ENCODE results near the gene SLIT3. TPM values are rescaled to one million over a fixed set of nuclear protein-coding genes. Genes with fewer than 3 reads are reported as not detected.

Gene SLIT3
- total RNA-seq, 1 donor from 2014 or later: not detected

DNA sequence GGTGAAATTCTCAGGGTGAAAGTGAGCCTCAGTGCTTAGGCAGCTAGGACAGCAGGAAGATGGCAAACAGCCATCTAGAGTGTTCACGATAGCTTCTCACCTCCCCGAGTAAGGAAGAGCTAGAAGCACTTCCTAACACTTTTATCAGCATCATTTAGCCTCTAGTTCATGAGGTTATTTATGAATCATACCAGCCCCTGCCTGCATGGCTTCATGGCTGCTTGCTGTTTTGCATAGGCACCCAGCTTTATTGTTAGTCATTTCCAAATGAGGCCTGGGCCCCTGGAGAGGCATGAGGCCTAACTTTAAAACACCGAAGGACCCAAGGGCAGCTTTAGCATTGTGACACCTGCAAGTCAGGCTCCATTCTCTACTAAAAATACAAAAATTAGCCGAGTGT, 586.9 kb downstream of the SLIT3 start:
- DNase-seq (ENCODE audit: low read depth in 2 of 2): no peak

DNA sequence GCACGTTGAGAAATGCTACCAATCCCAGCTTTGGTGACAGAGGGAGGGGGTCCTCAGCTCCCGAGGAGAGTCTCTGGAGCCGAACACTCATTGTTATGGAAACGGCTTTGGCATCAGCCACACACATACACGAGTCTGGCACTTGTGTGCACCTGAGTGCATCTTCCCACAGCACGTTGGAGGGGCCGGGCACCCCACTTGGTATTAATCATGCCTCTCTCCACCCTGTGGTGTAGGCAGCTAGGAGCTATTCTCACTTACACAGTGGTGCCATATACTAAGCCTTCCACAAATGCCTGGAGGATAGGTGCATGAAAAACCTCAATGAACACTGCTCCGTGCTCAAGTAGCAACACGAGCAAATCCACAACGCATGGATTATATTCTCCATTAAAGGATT, 587.9 kb downstream of the SLIT3 start:
- no peak for DNase-seq (ENCODE audit: low read depth in 2 of 2)

- peak; percentile 7 to 85 for DNase-seq (ENCODE audit: low read depth in 2 of 2)
Observed at GRCh38 chr5:168712280-168712924, 588.5 kb downstream of the SLIT3 start.

DNA sequence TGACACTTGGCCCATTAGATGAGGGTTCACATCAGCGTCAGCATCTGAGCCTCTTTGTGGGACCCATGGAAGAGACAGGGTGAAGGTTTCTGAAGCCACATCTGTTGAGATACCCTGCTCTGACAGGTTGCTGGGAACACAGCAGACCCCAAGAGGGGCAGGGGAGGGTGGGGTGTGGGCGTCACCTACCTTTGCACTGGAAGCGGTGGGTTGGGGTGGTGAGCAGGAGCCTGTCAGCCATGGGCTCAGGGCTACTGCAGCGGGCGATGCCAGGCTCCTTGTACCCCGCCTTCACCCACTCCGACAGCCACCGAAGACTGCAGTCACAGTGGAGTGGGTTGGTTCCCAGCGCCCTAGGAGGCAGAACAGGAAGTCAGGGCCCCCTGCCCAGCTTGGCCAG, 590.2 kb downstream of the SLIT3 start:
- no peak for DNase-seq (ENCODE audit: low read depth in 2 of 2)

DNA sequence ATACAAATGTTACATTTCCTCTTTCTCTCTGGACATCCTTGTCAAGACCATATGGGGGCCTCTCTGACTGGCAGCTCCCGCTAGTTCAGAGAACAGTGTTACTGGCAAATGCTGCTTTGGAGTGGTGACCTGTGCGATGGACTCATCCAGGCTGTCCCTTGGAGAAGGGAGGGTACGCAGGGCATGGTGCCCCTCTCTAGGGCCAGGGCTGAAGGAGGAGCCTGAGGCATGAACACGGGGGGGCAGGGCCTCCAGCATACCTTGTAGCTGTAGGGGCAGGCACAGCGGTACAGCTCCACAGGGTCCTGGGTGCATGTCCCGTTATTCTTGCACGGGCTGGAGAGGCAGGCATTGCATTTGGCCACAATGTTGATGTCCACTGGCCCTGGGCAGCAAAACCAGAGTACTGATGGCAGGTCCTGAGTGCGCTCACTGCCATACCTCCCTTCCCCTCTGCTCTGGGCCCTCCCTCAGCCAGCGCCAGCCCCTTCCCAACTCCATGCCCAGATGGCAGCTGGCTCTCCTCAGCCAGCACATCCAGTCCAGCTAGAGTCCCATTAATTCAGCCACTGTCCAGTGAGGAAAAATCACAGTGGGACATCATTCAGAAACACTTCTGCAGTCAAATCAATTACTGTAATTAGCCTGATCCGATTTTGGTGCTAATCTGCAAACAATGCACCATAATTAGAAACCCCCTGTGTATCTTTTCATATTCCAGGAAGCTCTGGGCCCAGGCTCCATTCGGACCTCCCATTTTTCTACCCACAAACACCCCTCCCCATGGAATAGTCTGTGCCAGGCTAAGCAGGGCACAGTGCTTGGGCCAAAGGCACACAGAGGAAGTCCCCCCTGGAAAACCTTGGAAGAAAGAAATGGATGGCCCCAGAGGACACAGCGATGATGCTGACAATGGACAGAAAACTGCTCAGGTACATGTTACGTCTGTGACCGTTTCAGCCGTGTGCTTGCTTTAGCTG, 592.9 kb downstream of the SLIT3 start:
- no peak for DNase-seq (ENCODE audit: low read depth in 2 of 2)

- peak; percentile 46 for DNase-seq (ENCODE audit: low read depth in 2 of 2)
Observed at GRCh38 chr5:168706655-168707069, 594.3 kb downstream of the SLIT3 start.

- DNase-seq (ENCODE audit: low read depth in 2 of 2): no peak
Observed at GRCh38 chr5:168705321-168705720, 595.6 kb downstream of the SLIT3 start.

DNA sequence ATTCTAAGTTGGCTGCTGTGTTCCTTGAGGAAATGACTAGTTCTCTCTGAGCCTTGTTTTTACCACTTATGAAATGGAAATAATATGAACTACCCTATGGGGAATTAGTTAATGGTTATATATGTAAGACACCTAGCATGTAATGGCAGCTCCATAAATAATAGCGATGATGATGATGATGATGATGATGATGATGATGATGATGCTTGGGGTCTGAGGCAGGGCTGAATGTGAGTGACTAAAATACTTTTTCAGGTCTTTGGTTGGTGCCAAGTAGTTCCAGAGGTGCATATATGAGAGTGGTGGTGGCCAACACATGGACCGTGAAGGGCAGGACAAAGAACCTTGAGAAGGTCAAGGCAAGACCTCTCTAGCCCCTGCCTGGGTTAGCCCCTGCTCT, 598.4 kb downstream of the SLIT3 start:
- DNase-seq (ENCODE audit: low read depth in 2 of 2): no peak

DNA sequence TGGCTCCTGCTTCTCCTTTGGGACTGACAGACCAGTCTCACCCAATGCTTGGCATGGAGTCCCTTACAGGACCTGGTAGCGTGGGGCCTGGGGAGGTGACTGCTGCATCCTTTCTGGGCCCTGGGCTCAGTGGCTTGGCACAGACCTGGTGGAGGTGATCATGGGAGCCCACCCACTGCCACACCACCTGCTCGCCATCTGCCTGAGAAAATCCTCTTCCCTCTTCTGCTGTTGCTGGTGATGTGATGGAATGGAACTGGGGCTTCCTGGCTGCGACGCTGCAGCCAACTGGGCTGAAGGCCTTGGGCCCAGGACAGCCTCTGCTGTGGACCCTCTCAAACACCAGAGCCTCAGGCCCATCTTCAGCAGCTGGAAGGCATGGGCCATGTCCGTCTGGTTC, 599.3 kb downstream of the SLIT3 start:
- DNase-seq (ENCODE audit: low read depth in 2 of 2): no peak

DNA sequence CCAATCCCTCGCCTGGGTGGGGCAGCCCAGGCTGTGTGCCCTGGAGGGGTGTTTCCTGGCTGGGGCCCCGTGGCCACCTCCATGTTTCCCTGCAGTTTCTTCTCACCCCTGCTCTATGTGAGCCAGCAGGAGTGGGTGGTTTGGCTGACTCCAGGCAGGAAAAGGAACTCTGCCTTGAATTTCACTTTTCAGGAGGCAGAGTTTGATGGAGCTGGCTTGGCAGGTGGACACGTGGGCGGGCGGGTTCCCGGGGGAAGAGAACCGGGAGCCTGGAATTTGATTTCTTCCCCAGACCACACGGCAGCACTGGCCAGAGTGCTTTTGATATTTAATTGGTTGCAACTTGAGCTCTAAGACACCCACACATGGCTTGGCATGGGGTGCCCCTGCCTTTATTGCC, 601.9 kb downstream of the SLIT3 start:
- no peak for DNase-seq (ENCODE audit: low read depth in 2 of 2)

- DNase-seq (ENCODE audit: low read depth in 2 of 2): no peak
Observed at GRCh38 chr5:168697034-168697720, 603.8 kb downstream of the SLIT3 start.

DNA sequence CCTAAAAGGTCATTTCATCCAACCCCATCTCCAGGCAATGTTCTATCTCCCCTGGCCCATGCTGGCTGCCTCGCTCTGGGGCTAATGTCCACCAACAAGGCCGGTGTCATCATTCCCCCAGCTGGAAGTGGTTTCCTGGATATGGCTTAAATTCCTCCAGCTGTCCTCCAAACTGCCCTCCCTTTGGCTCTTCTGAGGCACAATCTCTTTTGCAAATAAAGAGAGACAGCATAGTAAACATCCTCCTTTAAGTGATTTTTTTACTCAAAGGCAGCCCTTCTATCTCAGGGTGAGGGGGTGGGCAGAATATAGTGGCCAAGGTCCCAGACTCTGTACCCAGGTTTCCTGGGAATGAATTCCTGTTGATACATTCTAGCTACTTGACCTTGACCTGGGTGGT, 604.3 kb downstream of the SLIT3 start:
- no peak for DNase-seq (ENCODE audit: low read depth in 2 of 2)

DNA sequence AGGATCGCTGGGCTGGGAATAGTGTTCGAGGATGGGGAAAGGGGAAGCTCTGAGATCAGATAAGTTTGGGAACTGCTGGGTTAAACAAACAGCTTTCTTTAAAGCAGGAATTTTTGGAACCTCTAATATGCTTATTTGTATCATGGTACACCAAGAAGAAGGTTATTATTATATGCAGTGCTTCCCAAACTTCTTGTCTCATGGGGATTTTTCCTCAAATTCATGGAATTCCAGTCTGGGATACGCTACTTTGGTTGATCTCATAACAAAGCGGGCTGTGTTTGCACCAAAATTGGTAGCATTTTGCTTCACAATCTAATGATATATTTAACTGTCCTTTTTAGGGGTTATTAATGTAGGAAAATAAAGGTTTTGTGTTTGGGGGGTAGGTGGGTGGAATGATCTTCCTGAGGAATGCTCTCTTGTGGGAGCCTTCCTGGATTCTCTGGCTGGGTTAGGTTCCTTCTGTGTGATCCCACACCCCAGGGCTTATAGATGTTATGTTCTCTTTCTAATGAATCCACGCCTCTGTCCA, 605.6 kb downstream of the SLIT3 start:
- no peak for DNase-seq (ENCODE audit: low read depth in 2 of 2)

GRCh38 chr5:168694289-168694688, 606.6 kb downstream of the SLIT3 start:
- DNase-seq (ENCODE audit: low read depth in 2 of 2): no peak

- DNase-seq (ENCODE audit: low read depth in 2 of 2): no peak
Observed at GRCh38 chr5:168693883-168694282, 607.1 kb downstream of the SLIT3 start.

GRCh38 chr5:168693297-168693696, 607.6 kb downstream of the SLIT3 start:
- no peak for DNase-seq (ENCODE audit: low read depth in 2 of 2)

- DNase-seq (ENCODE audit: low read depth in 2 of 2): no peak
Observed at GRCh38 chr5:168691891-168692290, 609.0 kb downstream of the SLIT3 start.

DNA sequence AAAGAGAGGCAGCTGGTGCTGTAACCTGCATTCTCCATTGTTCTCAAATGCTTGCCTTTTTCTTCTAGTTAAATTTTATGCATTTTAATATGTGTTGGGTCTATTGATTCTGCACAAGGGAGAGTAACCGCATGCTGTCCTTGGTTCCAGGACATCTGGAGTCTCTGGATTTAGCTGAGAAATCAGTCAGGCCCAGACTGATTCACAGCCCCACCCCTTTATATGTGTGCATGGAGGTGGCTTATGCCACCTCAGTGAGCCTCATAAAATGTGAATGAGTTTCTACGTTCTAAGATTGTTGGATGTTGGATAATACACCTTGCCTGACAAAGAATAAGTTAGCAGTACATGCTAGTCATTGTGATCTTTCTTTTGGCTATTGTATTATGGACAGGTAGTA, 611.7 kb downstream of the SLIT3 start:
- DNase-seq (ENCODE audit: low read depth in 2 of 2): no peak

DNA sequence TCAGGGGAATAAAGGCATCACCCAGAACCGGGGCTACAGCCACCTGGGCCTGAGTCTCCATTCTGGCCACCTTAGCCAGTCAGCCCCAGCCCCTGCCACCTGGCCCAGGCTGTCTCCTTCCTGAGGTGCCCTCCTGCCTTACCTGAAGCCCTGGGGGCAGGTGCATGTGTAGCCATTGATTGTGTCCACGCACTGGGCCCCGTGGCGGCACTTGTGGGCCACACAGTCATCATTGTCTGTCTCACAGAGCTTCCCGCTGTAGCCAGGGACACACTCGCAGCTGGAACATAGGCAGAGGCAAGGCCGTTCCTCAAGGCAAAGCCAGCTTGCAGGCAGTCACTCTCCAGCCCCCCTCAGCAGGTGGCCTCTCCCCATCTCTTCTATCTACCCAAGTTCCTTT, 614.1 kb downstream of the SLIT3 start:
- no peak for DNase-seq (ENCODE audit: low read depth in 2 of 2)

DNA sequence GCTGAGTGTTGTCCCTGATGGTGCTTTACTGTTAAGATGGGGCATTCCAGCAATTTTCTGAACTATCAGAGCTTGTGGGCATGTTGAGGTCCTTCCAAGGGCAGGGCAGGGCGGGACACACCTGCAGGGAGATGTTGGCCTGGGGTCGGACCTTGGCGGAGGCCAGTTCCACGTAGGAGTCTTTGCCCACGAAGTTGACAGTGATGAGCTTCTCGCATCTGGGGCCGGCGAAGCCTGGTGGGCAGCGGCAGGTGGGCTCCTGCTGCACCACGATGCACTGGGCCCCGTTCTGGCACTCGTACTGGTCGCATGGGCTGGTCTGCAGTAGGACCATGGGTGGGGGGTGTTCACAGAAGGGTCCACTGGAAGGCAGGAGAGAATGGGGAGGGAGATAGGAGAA, 615.4 kb downstream of the SLIT3 start:
- no peak for DNase-seq (ENCODE audit: low read depth in 2 of 2)

DNA sequence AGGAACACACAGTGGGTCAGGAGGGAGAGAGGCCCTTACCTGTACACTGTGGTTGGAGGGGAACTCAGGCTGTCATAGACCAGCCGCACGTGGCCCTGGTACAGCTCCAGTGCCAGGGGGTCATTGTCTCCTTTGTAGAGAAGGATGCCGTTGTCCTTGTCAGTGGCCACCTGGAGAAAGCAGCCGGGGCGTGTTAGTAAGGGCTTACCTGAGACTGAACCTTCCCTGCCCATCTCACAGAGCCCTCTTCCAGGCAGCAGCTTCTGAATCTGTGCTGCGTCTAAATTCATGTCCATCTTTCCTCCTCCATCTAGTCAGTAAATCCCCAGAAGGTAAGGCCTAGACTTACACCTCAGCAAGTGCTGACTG, 617.0 kb downstream of the SLIT3 start:
- DNase-seq (ENCODE audit: low read depth in 2 of 2): no peak
